NCI-H69 (cell line): ENCODE data around the gene DIP2C.
A peak's percentile ranks its signal among the peaks of the same experiment; 100 is the strongest.
"Not testable (repeated sequence)": the region's sequence is repeated elsewhere in the genome, so short reads cannot be mapped to it uniquely, and the experiment has no call there.

Experiments used
- DNase-seq: peaks from one replicate; lab custom pipeline; 2025; lab: John Stamatoyannopoulos, UW

DIP2C gene, protein sequence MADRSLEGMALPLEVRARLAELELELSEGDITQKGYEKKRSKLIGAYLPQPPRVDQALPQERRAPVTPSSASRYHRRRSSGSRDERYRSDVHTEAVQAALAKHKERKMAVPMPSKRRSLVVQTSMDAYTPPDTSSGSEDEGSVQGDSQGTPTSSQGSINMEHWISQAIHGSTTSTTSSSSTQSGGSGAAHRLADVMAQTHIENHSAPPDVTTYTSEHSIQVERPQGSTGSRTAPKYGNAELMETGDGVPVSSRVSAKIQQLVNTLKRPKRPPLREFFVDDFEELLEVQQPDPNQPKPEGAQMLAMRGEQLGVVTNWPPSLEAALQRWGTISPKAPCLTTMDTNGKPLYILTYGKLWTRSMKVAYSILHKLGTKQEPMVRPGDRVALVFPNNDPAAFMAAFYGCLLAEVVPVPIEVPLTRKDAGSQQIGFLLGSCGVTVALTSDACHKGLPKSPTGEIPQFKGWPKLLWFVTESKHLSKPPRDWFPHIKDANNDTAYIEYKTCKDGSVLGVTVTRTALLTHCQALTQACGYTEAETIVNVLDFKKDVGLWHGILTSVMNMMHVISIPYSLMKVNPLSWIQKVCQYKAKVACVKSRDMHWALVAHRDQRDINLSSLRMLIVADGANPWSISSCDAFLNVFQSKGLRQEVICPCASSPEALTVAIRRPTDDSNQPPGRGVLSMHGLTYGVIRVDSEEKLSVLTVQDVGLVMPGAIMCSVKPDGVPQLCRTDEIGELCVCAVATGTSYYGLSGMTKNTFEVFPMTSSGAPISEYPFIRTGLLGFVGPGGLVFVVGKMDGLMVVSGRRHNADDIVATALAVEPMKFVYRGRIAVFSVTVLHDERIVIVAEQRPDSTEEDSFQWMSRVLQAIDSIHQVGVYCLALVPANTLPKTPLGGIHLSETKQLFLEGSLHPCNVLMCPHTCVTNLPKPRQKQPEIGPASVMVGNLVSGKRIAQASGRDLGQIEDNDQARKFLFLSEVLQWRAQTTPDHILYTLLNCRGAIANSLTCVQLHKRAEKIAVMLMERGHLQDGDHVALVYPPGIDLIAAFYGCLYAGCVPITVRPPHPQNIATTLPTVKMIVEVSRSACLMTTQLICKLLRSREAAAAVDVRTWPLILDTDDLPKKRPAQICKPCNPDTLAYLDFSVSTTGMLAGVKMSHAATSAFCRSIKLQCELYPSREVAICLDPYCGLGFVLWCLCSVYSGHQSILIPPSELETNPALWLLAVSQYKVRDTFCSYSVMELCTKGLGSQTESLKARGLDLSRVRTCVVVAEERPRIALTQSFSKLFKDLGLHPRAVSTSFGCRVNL (N-terminal part only)

GRCh38 chr10:689452-690371 lies at the start of gene DIP2C:
Gene DIP2C, minus strand, starts transcription at chr10:689668. Its CDS starts 90 bp downstream, at chr10:689578.
- peak; percentile 79 for DNase-seq

- no peak for DNase-seq
Observed at GRCh38 chr10:734481-734880, 45.0 kb upstream of the DIP2C start.

DNA sequence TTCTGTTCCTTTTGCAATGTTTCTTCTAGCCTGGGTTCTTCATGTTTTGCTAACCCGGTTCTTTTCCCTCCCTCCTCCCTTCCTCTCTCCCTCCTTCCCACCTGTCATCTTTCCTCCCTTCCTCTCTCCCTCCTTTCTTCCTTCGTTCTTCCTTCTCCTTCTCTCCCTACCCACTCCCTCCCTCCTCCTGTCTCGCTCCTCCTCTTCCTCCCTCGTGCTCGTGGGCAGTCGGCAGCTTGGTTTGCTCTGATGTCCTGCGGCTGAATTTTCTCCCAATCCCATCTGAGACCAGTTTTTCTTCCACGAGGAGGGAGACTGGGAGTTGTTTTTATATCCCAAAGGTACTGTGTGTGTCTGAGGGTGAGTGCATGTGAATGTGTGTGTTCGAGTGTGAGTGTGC lies 43.6 kb upstream of the DIP2C start:
- no peak for DNase-seq

- no peak for DNase-seq
Observed at GRCh38 chr10:729213-729612, 39.7 kb upstream of the DIP2C start.

- no peak for DNase-seq
Observed at GRCh38 chr10:728603-729002, 39.1 kb upstream of the DIP2C start.

GRCh38 chr10:727162-727790 lies 37.8 kb upstream of the DIP2C start:
- no peak for DNase-seq

GRCh38 chr10:725786-726185 lies 36.3 kb upstream of the DIP2C start:
- DNase-seq: no peak

DNA sequence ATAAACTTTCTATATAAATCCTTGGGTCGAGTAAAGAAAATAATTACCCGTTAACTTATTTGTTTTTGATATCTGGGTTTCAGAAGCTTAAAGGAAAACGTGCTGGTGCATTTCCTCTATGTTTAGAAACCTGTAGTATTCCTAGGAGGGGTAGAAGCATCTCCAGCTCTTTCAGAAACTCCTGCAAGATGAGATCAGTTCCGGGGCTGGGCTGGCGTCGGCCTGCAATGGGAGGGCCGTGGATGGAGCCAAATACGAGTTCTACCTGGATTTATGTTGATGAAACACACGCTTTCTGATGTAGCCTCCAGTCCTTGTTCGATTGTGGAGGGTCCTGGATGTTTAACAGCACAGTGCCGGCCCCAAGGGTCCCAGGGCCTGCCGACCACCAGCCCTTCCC lies 35.8 kb upstream of the DIP2C start:
- DNase-seq: no peak

DNA sequence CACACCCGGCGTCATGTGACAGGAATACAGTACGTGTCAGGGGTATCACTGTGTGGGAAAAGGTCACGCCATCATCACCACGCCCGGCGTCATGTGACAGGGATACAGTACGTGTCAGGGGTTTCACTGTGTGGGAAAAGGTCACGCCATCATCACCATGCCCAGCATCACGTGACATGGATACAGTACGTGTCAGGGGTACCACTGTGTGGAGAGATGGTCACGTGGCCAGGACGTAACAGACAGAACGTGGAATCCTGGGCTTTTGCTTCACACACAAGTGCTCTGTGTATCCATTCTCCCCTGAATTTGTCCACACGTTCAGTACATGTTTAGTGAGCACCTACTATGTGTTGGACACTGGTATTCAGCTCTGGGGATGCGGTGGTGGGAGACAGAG lies 34.5 kb upstream of the DIP2C start:
- no peak for DNase-seq

GRCh38 chr10:722281-723060 lies 33.0 kb upstream of the DIP2C start:
- no peak for DNase-seq

DNA sequence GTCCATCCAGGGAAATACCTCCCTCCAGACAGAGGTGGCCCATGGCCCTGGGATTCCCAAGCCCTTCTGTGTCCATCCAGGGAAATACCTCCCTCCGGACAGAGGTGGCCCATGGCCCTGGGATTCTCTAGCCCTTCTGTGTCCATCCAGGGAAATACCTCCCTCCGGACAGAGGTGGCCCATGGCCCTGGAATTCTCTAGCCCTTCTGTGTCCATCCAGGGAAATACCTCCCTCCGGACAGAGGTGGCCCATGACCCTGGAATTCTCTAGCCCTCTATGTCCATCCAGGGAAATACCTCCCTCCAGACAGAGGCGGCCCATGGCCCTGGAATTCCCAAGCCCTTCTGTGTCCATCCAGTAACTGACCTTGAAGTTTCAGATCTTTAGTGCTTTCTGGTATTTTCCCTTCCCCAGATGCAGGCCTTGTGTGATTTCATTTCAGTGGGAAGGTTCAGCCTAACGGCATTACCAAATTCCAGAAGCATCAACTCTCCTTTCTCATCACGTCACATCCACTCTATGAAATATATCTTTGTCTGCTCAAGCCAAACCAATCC lies 28.8 kb upstream of the DIP2C start:
- DNase-seq: no peak

DNA sequence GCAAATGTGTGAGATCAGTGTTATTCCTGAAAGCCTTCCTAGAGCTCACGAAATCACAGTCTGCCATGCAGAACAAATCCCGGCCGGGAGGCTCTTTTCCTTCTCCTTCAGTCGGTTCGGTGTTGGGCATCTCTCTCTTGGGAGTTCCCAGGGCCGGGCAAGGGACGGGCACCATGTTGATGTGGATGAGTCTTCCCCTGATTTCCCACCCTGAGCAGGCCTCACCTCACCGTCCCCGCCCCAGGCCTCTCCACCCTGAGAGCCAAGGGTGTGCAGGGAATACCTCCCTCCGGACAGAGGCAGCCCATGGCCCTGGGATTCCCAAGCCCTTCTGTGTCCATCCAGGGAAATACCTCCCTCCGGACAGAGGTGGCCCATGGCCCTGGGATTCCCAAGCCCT lies 28.0 kb upstream of the DIP2C start:
- no peak for DNase-seq

DNA sequence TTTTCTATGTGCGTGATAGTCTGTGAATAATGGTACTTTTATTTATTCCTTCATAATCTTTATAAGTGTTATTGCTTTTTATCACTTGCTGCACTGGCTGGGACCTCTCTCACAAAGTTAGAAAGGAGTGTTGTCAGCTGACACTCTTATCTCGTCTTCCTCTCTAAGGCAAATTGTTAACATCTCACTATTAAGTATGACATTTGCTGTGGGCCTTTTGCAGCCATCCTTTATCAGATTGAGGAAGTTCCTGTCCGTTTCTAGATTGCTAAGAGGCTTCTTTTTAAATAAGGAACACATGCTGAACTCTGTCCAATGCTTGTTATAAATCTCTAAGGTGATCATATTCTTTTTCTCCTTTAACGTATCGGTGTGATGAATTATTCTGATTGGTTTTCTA lies 27.4 kb upstream of the DIP2C start:
- no peak for DNase-seq

- DNase-seq: no peak
Observed at GRCh38 chr10:714214-714613, 24.7 kb upstream of the DIP2C start.

- no peak for DNase-seq
Observed at GRCh38 chr10:712575-712974, 23.1 kb upstream of the DIP2C start.

DNA sequence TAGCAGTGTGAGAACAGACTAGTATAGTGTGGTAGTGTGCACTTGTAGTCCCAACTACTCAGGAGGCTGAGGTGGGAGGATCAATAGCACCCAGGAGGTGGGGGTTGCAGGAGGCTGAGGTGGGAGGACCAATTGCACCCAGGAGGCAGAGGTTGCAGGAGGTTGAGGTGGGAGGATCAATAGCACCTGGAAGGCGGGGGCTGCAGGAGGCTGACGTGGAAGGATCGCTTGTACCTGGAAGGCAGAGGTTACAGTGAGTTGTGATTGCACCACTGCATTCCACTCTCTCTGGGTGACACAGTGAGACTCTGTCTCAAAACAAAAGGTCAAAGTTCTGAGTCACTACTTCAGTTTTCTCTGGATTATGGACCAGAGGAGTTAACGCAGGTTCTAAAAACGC lies 22.6 kb upstream of the DIP2C start:
- no peak for DNase-seq

GRCh38 chr10:707861-708260 lies 18.4 kb upstream of the DIP2C start:
- DNase-seq: no peak

GRCh38 chr10:707456-707855 lies 18.0 kb upstream of the DIP2C start:
- DNase-seq: no peak

DNA sequence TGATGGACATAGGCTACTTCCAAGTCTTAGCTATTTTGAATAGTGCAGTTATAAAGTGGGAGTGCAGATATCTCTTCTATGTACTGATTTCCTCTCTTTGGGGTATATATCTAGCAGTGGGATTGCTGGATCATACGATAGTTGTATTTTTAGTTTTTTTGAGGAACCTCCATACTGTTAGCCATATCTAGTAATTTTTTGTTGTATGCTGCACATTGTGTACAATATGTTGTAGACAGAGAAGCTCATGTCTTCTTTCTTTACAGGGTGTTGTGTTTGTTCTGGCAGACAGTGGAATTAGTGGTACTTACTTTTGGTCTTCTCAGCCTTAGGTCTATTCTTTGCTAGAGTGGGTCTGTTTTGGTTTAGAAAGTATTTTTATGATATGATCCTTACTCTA lies 13.7 kb upstream of the DIP2C start:
- DNase-seq: no peak

GRCh38 chr10:700183-700582 lies 10.7 kb upstream of the DIP2C start:
- DNase-seq: not testable (repeated sequence)
